Fibroblast of lung (primary cell): Measurements from ENCODE around the gene CCDC57.

Source experiments
- EZH2 ChIP-seq: IDR thresholded peaks from 2 replicates; pipeline ENCODE4 v1.5.1; 2012; ENCODE audit warnings: low read length, control low read depth, mild to moderate bottlenecking; ENCODE audit errors: missing control alignments
- TF ChIP-seq, protein P1 (sequence below), 2 donors: IDR thresholded peaks in 1 of 2; conservative IDR thresholded peaks in 1 of 2; 1 replicate in 1 of 2; 2 replicates in 1 of 2; pipeline ENCODE4 v1.5.1; 2011 to 2012; ENCODE audit warnings: low read length in 2 of 2, control low read depth in 1 of 2, inconsistent platforms in 1 of 2, low read depth in 1 of 2, mild to moderate bottlenecking in 1 of 2

DNA sequence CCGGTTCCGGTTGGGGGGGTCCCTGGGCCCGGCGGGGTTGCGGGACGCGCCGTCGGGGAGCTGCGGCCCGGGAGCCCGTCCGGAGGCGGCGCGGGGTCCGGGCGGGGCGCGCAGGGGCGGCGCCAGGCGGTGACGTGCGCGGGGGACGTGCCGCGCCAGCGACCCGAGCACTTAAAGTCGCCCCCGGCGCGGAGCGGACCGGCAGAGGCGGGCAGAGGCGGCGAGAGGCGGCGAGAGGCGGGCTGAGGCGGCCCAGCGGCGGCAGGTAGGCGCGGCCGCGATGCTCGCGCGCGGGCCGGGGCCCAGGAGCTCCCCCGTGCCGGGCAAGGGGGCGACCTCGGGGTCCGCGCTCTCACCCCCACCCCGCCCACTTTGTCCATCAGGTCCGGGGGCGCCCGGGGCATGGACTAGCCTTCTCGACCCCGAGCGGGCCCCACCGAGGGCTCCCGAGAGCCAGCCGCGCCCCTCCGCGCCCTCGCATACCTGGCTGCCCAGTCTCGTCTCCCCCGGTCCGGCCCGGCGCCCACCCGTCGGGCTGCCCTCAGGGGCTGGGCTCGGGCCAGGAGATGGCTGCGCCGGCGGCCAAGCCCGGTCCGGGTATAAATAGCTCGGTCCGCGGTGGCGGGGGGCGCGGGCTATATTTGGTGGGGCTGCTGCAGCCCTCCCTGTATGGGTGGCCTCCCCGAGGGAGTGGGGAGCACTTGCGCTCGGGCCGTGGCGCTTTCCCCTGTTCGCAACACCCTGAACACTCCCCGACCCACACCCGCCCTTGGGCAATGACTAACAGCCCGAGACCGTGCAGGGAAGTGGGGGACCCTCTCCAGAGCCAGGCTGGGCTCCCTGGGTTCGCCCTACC lies 16.4 kb upstream of the CCDC57 start, which contains the start of gene SLC16A3:
- TF ChIP-seq, protein P1, sequence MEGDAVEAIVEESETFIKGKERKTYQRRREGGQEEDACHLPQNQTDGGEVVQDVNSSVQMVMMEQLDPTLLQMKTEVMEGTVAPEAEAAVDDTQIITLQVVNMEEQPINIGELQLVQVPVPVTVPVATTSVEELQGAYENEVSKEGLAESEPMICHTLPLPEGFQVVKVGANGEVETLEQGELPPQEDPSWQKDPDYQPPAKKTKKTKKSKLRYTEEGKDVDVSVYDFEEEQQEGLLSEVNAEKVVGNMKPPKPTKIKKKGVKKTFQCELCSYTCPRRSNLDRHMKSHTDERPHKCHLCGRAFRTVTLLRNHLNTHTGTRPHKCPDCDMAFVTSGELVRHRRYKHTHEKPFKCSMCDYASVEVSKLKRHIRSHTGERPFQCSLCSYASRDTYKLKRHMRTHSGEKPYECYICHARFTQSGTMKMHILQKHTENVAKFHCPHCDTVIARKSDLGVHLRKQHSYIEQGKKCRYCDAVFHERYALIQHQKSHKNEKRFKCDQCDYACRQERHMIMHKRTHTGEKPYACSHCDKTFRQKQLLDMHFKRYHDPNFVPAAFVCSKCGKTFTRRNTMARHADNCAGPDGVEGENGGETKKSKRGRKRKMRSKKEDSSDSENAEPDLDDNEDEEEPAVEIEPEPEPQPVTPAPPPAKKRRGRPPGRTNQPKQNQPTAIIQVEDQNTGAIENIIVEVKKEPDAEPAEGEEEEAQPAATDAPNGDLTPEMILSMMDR (conservative IDR thresholded peaks at IDR 0.05 in 1 of 2, IDR thresholded peaks at IDR 0.05 in 1 of 2; ENCODE audit: low read depth in 1 of 2, low read length in 2 of 2) = no peak
- TF ChIP-seq EZH2 = no peak
